AG04450 (cell line): ENCODE measurements around the gene ZNF37A. TPM values are rescaled to one million over a fixed set of nuclear protein-coding genes. Genes with fewer than 3 reads are reported as not detected.
"Not testable (repeated sequence)": the region's sequence is repeated elsewhere in the genome, so short reads cannot be mapped to it uniquely, and the experiment has no call there.

Experiments
- CTCF ChIA-PET: fragments of 300-600, 350-600 bp; formaldehyde crosslinking; extraction: SDS; loops from one replicate; lab custom pipeline; 2022; ENCODE audit warnings: antibody characterized with exemption, inconsistent platforms; lab: Charles Lee
- POLR2A ChIA-PET: fragments of 350-600 bp; formaldehyde crosslinking; extraction: SDS; loops from one replicate; lab custom pipeline; 2021; ENCODE audit warnings: antibody characterized with exemption, inconsistent platforms; lab: Yijun Ruan, JAX
- DNase-seq: peaks from one replicate; pipeline ENCODE4 v3.0.0-alpha.2; 2011; ENCODE audit warnings: low read depth, low spot score
- H3K27ac ChIP-seq: one replicate; pipeline ENCODE4 v1.5.1; 2012; ENCODE audit warnings: low read depth, low read length, control low read depth
- H3K27me3 ChIP-seq: one replicate; pipeline ENCODE4 v1.6.0; 2012; ENCODE audit warnings: low read length; ENCODE audit not compliant: control insufficient read depth, insufficient read depth
- H3K4me3 ChIP-seq: 2 replicates; pipeline ENCODE4 v1.5.1; 2011; ENCODE audit warnings: mild to moderate bottlenecking, low read depth, low read length, control low read depth
- H3K9me3 ChIP-seq: 2 replicates; pipeline ENCODE4 v1.5.1; 2012; ENCODE audit warnings: low read length; ENCODE audit not compliant: control insufficient read depth, insufficient read depth
- CTCF ChIP-seq: IDR thresholded peaks from 2 replicates; pipeline ENCODE4 v1.5.1; 2011; ENCODE audit warnings: low read depth, low read length, control low read depth, inconsistent platforms
- polyA plus RNA-seq: library from polyadenylated mRNA; depleted of rRNA; stranded (reverse); fragments of >200 nt; gene quantifications from 2 replicates; pipeline ENCODE4 v1.2.3, GENCODE V29; 2011

The ZNF37A gene
- polyA plus RNA-seq, 1 experiment, result 10.7 TPM

- CTCF ChIA-PET, result no interaction called here
- DNase-seq, result no peak
- POLR2A ChIA-PET, result no interaction called here
These were observed 23.6 kb upstream of the ZNF37A start for GRCh38 chr10:38070501-38070900.

GRCh38 chr10:38072552-38072951 lies 21.6 kb upstream of the ZNF37A start:
- Histone ChIP-seq H3K27me3 (peaks cover 3% of the 10 kb centered on the region), H3K4me3 (no peak overlapping the region), H3K27ac (no peak overlapping the region), H3K9me3 (peaks cover 3% of the 10 kb centered on the region)
- DNase-seq, result no peak
- ChIA-PET POLR2A (no interaction called here), CTCF (no interaction called here)
- no peak for TF ChIP-seq CTCF

More at GRCh38 chr10:38070501-38070900, 23.6 kb upstream of the ZNF37A start:
- Histone ChIP-seq H3K9me3 (no peaks in the 10 kb centered on the region; the same call in 1 of the 2 replicates), H3K27me3 (peaks cover 3% of the 10 kb centered on the region), H3K4me3 (no peak overlapping the region), H3K27ac (no peak overlapping the region)
- TF ChIP-seq CTCF, result no peak

- Histone ChIP-seq H3K4me3 (no peak overlapping the region), H3K27ac (no peak overlapping the region), H3K27me3 (peaks cover 3% of the 10 kb centered on the region), H3K9me3 (peaks cover 3% of the 10 kb centered on the region)
- ChIA-PET POLR2A (no interaction called here), CTCF (no interaction called here)
- no peak for DNase-seq
- TF ChIP-seq CTCF, result no peak
These were observed 17.4 kb upstream of the ZNF37A start for GRCh38 chr10:38076687-38077086.

GRCh38 chr10:38093318-38093717 lies 819 bp upstream of the ZNF37A start:
- H3K27me3 ChIP-seq, H3K4me3 ChIP-seq, POLR2A ChIA-PET, H3K27ac ChIP-seq, CTCF ChIA-PET, H3K9me3 ChIP-seq, DNase-seq: not testable (repeated sequence)

GRCh38 chr10:38093816-38094157 lies 350 bp upstream of the ZNF37A start:
- ChIA-PET CTCF (interaction anchor here (0.7 kb wide), 1 partner anchor 117 kb away, joined by 7 read pairs; no protein-coding TSS in a partner anchor), POLR2A (no interaction called here)
- H3K27ac ChIP-seq, result no peak overlapping the region

More at GRCh38 chr10:38093816-38094157, 350 bp upstream of the ZNF37A start:
- Histone ChIP-seq H3K27me3 (no peaks in the 10 kb centered on the region), H3K9me3 (no peaks in the 10 kb centered on the region; the same call in 1 of the 2 replicates), H3K4me3 (peak overlapping the region; percentile 87)
- no peak for DNase-seq
- no peak for TF ChIP-seq CTCF
